Uterus (tissue), 4 donors: ENCODE results near the gene AKR1A1. TPM values are rescaled to one million over a fixed set of nuclear protein-coding genes. Genes with fewer than 3 reads are reported as not detected.

Experiments used
- DNase-seq, 2 donors: peaks; one replicate each; pipeline ENCODE4 v3.0.0-alpha.2; 2019 to 2020
- H3K27ac ChIP-seq, 2 donors: fragments of 200-600 bp; sonication (generic); 1 replicate in 1 of 2; 2 replicates in 1 of 2; pipeline ENCODE4 v1.5.1; 2016 to 2018
- H3K27me3 ChIP-seq, 2 donors: fragments of 200-600 bp; sonication (generic); one replicate each; pipeline ENCODE4 v1.5.1; 2018 to 2019; ENCODE audit warnings: control low read depth in 1 of 2
- H3K36me3 ChIP-seq, 2 donors: fragments of 200-600 bp; sonication (generic); one replicate each; pipeline ENCODE4 v1.5.1; 2019; ENCODE audit warnings: control low read depth in 1 of 2
- H3K4me1 ChIP-seq, 2 donors: fragments of 200-600 bp; sonication (generic); one replicate each; pipeline ENCODE4 v1.5.1; 2018 to 2019; ENCODE audit warnings: control low read depth in 1 of 2
- H3K4me3 ChIP-seq, 2 donors: fragments of 200-600 bp; sonication (generic); 1 replicate in 1 of 2; 2 replicates in 1 of 2; pipeline ENCODE4 v1.5.1; 2018 to 2019; ENCODE audit warnings: mild to moderate bottlenecking in 1 of 2
- H3K9me3 ChIP-seq, 2 donors: fragments of 200-600 bp; sonication (generic); one replicate each; pipeline ENCODE4 v1.5.1; 2019; ENCODE audit warnings: control low read depth in 1 of 2
- POLR2A ChIP-seq, 2 donors: fragments of 450-650 bp; IDR thresholded peaks; one replicate each; pipeline ENCODE4 v1.6.1; 2016; ENCODE audit warnings: antibody characterized with exemption in 2 of 2, mild to moderate bottlenecking in 1 of 2, moderate library complexity in 1 of 2
- intact Hi-C: fragments of 100-400 bp; cut with DNase I; formaldehyde crosslinking; loops from one replicate; pipeline ENCODE4 v1.15.1; 2023; ENCODE audit warnings: low total_unique reads
- total RNA-seq, 4 donors: library from RNA; depleted of rRNA in 3 of 4; stranded (reverse); fragments of >200 nt in 3 of 4; gene quantifications; one replicate each; pipeline versions ENCODE4 v1.1.0 to v1.2.4, GENCODE V29; 2014 to 2023
- TF ChIP-seq, protein P1 (sequence below), 4 experiments: fragments of 200-600 bp in 2 of 4; fragments of 450-650 bp in 2 of 4; sonication (generic) in 2 of 4; IDR thresholded peaks; one replicate each; pipeline ENCODE4 v1.5.1; 2016 to 2019; ENCODE audit warnings: antibody characterized with exemption in 4 of 4, mild to moderate bottlenecking in 2 of 4, moderate library complexity in 1 of 4
- donor health status: DM: yes; HTN: yes; CAD: no.

Gene AKR1A1
- total RNA-seq, 4 donors from 2014 or later: 75.3 to 162 (median 106) TPM

DNA sequence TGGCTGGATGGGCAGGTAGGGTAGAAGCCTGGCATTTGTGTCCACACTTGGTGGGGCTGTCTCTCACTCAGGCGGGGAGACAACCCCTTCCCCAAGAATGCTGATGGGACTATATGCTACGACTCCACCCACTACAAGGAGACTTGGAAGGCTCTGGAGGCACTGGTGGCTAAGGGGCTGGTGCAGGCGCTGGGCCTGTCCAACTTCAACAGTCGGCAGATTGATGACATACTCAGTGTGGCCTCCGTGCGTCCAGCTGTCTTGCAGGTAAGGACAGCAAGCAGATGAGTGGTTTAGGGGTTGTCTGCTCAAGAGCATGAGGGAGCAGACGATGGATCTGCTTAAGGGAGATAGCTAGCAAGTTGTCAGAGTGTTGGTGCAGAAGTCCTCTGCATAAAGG is 17.3 kb downstream of the AKR1A1 start:
- intact Hi-C loops: loop anchor here (10.0 kb wide), 2 partner anchors 53 to 213 kb away; no protein-coding TSS in a partner anchor
- Histone ChIP-seq H3K9me3 (no peaks in the 10 kb centered on the region), H3K27ac (no peak overlapping the region), H3K4me1 (no peaks in the 10 kb centered on the region), H3K27me3 (no peaks in the 10 kb centered on the region), H3K36me3 (no peaks in the 10 kb centered on the region), H3K4me3 (no peak overlapping the region)
- no peak for DNase-seq
- TF ChIP-seq POLR2A (IDR thresholded peaks at IDR 0.05): no peak
- TF ChIP-seq, protein P1, sequence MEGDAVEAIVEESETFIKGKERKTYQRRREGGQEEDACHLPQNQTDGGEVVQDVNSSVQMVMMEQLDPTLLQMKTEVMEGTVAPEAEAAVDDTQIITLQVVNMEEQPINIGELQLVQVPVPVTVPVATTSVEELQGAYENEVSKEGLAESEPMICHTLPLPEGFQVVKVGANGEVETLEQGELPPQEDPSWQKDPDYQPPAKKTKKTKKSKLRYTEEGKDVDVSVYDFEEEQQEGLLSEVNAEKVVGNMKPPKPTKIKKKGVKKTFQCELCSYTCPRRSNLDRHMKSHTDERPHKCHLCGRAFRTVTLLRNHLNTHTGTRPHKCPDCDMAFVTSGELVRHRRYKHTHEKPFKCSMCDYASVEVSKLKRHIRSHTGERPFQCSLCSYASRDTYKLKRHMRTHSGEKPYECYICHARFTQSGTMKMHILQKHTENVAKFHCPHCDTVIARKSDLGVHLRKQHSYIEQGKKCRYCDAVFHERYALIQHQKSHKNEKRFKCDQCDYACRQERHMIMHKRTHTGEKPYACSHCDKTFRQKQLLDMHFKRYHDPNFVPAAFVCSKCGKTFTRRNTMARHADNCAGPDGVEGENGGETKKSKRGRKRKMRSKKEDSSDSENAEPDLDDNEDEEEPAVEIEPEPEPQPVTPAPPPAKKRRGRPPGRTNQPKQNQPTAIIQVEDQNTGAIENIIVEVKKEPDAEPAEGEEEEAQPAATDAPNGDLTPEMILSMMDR (IDR thresholded peaks at IDR 0.05): no peak

GRCh38 chr1:45568421-45568820 is 17.8 kb downstream of the AKR1A1 start:
- no peak overlapping the region for H3K27ac ChIP-seq
- H3K4me1 ChIP-seq: no peaks in the 10 kb centered on the region
- H3K4me3 ChIP-seq: no peak overlapping the region
- no peaks in the 10 kb centered on the region for H3K36me3 ChIP-seq
- TF ChIP-seq, protein P1 (IDR thresholded peaks at IDR 0.05): no peak
- no peak for TF ChIP-seq POLR2A (IDR thresholded peaks at IDR 0.05)
- H3K27me3 ChIP-seq: no peaks in the 10 kb centered on the region
- intact Hi-C loops: loop anchor here (10.0 kb wide), 2 partner anchors 54 to 214 kb away; no protein-coding TSS in a partner anchor
- no peaks in the 10 kb centered on the region for H3K9me3 ChIP-seq
- no peak for DNase-seq

- no peak for DNase-seq
These were observed 18.9 kb downstream of the AKR1A1 start for GRCh38 chr1:45569571-45569961.

GRCh38 chr1:45569962-45570581 is 19.4 kb downstream of the AKR1A1 start:
- Histone ChIP-seq H3K4me3 (no peak overlapping the region), H3K27ac (peak overlapping the region in 1 of 2 donors; percentile 24), H3K27me3 (no peaks in the 10 kb centered on the region), H3K36me3 (no peaks in the 10 kb centered on the region), H3K4me1 (no peaks in the 10 kb centered on the region), H3K9me3 (no peaks in the 10 kb centered on the region)
- TF ChIP-seq, protein P1 (IDR thresholded peaks at IDR 0.05): peak; percentile 93 to 96 (median 96)
- TF ChIP-seq POLR2A (IDR thresholded peaks at IDR 0.05): no peak
- intact Hi-C loops: loop anchor here (10.0 kb wide), 2 partner anchors 55 to 215 kb away; no protein-coding TSS in a partner anchor
- peak; percentile 69 to 78 for DNase-seq

More at GRCh38 chr1:45569571-45569961, 18.9 kb downstream of the AKR1A1 start:
- no peaks in the 10 kb centered on the region for H3K9me3 ChIP-seq
- no peaks in the 10 kb centered on the region for H3K4me1 ChIP-seq
- TF ChIP-seq, protein P1 (IDR thresholded peaks at IDR 0.05): no peak
- TF ChIP-seq POLR2A (IDR thresholded peaks at IDR 0.05): no peak
- no peaks in the 10 kb centered on the region for H3K27me3 ChIP-seq
- H3K36me3 ChIP-seq: no peaks in the 10 kb centered on the region
- intact Hi-C loops: loop anchor here (10.0 kb wide), 2 partner anchors 55 to 215 kb away; no protein-coding TSS in a partner anchor
- no peak overlapping the region for H3K4me3 ChIP-seq
- no peak overlapping the region for H3K27ac ChIP-seq

DNA sequence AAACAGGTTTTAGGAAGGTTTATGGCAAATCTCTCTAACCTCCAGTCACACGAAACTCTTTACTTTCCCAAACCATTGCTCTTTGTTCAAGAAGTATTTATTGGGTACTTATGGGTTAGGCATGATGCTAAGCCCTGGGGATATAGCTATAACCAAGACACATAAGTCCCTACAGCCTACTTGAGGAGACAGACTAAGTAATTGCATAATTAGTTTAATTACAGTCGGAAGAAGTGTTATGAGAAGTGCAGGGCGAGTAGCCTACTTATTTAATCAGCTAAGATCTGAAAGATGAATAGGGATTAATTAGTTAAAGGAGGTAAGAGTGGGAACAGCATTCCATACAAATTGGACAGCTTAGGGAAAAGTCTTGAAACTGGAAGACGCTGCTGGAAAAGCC is 20.0 kb downstream of the AKR1A1 start:
- Histone ChIP-seq H3K4me1 (no peaks in the 10 kb centered on the region), H3K36me3 (no peaks in the 10 kb centered on the region)

More for the DNA sequence above, 20.0 kb downstream of the AKR1A1 start:
- DNase-seq: no peak
- H3K4me3 ChIP-seq: no peak overlapping the region
- H3K27ac ChIP-seq: peak overlapping the region in 1 of 2 donors; percentile 24
- no peaks in the 10 kb centered on the region for H3K27me3 ChIP-seq
- H3K9me3 ChIP-seq: no peaks in the 10 kb centered on the region
- TF ChIP-seq, protein P1 (IDR thresholded peaks at IDR 0.05): no peak
- intact Hi-C loops: no loop called here
